Placental epithelial cell (primary cell): ENCODE results near the gene TRMT1. TPM values are rescaled to one million over a fixed set of nuclear protein-coding genes. Genes with fewer than 3 reads are reported as not detected.

Source experiments
- total RNA-seq: library from RNA; depleted of rRNA; stranded (reverse); fragments of >200 nt; gene quantifications from 2 replicates; pipeline ENCODE4 v1.2.3, GENCODE V29; 2012

TRMT1 gene
- total RNA-seq = 22.8 and 34.9 TPM in 2 replicates

DNA sequence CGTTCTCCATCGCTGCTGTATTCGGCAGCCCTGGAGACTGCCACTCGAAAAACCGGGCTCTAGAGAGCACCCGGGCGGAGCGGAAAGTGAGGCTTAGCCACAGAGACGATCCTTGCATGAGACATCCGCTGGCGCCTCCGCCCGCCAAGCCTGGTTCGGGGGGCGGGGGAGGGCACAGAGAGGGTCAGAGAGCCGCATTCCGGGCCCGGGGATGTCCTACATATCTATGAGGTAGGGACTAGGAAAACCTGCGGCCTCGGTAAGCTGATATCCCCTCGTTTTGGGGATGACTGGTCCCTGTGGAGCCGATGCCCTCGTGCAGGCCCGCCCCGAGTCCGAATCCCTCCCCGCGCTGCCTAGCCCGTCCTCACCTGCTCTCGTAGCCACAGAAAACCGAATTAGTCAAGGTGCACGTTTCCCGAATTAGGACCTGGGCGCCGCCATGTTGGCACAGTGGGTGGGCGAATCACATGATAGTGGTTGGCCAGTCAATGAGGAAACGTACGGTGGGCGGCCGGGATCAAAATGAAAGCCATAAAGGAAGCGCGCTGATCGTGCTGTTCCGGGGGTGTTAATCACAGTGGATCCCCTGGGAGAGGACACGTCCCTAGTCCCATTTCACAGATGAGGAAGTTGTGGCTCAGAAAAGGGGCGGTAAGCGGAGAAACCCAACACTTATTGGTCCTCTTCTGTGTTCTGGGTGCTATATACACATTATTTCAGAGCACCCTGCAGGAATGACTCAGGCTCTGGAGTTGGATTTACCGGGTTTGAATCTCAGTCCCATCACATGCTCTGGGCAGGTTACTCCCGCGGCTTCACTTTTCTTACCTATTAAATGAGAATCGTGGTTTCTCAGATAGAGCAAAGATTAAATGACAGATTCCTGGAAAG lies at the start of gene TRMT1:
Gene TRMT1 (minus strand): TSS at position 459 of the 894 bp plus-strand sequence. CDS start 341 bp downstream, at position 118.

DNA sequence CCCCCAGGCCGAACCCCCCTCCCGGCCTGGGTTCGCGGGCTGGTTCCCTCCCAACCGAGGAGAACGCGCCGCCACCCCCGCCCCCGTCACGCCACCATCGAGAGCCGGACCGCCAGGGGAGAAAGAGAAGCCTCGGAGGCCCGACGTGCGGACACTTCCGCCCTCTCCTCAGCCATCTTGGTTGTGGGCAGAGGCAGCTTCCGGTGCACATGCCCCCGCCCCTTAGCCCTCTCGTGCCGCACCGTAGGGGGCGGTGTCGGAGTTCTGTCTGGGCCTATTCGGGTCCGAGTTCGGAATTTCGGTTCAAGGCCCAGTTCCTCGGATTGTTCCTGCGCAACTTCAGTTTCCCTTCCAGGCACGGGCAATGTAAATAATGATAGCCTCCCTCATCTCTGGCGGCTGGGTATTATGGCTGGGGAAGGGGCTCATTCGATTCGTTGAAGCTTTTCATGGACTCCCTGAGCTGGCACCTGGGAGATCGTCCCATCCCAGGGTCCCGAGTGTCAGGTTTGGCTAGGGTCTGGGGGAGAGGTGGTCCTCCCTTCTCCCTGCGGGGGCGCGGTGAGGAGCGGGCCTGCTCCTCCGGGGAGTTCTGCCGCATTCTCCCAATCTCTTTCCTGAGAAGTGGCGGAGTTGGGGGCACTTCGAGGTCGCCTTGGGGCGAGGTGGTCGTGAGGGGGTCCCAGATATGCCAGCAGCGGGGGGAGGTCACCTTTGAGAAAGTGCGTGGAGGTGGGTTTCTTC lies 33.8 kb upstream of the TRMT1 start, which contains the start of the genes IER2 and STX10:
Gene IER2 (plus strand): TSS at position 225 of the 744 bp plus-strand sequence. CDS start 2,776 bp downstream, outside the sequence.
Gene STX10 (minus strand): TSS at position 189 of the 744 bp plus-strand sequence. CDS start 202 bp downstream, outside the sequence.

DNA sequence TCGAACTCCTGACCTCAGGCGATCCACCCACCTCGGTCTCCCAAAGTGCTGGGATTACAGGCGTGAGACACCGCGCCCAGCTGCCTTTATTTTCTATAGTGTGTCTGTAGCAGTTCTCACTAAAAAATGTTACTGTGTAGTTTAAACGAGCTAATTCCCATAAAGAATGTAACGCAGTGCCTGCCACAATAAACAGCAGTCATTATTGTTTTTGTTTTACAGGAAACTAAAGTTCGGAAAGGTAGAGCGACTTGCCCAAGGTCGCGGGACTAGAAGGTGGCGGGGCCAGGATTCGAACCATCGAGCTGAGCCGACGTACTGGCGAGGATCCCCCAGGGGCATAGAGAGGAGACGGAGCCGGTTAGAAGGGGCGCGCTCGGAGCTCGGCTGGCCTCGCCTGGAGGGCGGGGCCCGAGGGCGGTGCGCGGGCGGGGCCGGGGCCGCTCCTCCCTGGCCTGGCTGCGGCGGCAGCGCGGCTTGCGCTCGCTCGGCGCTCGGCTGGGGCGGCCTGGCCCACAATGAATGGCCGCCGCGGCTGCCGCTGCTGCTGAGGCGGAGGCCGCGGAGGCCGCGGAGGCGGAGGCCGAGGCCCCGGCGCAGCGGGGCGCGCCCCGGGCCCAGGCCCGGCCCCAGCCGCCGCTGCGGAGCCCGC lies 1.4 kb upstream of the TRMT1 start, which contains the start of gene NACC1:
Gene NACC1 (plus strand): TSS at position 493 of the 652 bp plus-strand sequence. CDS start 16,944 bp downstream, outside the sequence.

DNA sequence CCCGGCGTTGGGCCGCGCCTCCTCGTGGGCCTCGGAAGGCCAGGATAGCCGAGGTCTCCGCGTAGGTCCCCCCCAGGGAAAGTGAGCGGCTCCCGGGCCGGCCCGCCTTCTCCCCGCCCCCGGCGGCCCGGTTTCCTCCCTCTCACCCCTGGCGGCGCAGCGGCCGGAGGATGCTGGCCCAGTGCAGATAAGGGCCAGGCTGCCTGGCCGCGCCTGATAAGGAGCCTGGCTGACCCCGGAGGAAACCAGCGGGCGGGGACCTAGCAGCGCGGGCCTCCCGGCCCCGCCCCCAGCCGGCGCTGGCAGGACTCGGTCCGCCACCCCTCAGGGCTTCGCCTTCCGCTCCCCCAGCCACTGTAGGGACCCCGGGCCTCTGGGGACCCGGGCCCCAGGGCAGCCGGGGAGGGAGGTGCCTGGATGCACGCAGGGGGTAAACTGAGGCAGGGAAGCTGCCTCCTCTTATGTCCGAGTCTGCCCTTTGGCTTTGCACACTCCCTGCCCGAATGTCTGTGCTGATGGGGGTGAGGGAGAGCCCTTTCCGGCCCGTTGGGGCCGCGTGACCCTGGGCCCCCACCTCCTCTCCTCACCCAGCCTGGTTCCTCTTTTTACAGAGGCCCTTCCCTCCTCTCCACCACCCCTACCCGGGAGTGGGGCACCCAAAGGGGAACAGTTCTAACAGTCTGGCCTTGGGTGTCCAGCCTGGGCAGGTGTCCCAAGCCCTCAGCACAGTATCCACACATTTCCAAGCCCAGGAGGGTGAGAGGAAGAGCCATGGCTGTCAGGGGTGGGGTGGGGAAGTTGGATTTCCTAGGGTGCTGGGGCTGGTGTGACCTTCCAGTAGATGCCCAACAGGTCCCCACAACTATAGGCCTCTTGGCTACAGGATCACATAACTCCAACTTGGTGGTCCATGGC lies 13.6 kb downstream of the TRMT1 start, which contains the start of gene LYL1:
Gene LYL1 (minus strand): TSS at position 193 of the 915 bp plus-strand sequence. CDS start 1,687 bp downstream, outside the sequence.

Other genes with a start within 250 kb of the TRMT1 start
- 28.7 and 30.7 TPM in 2 replicates for gene DNASE2, start 235.3 kb downstream of the TRMT1 start, total RNA-seq
- not detected in 2 replicates for gene KLF1, start 229.5 kb downstream of the TRMT1 start, total RNA-seq
- gene GCDH, start 225.6 kb downstream of the TRMT1 start, total RNA-seq = 17.7 and 42.1 TPM in 2 replicates
- gene SYCE2, start 197.4 kb downstream of the TRMT1 start, total RNA-seq = 0.39 TPM in 1 of 2 replicates, not detected in the other
- gene FARSA, start 183.0 kb downstream of the TRMT1 start, total RNA-seq = 47.1 and 54.3 TPM in 2 replicates
- gene CALR, start 178.1 kb downstream of the TRMT1 start, total RNA-seq = 1,956 and 2,934 TPM in 2 replicates
- gene RAD23A, start 170.9 kb downstream of the TRMT1 start, total RNA-seq = 61.2 and 89.9 TPM in 2 replicates
- 13.0 and 18.3 TPM in 2 replicates for gene GADD45GIP1, start 159.5 kb downstream of the TRMT1 start, total RNA-seq
- 0.11 TPM in 1 of 2 replicates, not detected in the other for gene DAND5, start 147.2 kb downstream of the TRMT1 start, total RNA-seq
- 2.6 and 5.9 TPM in 2 replicates for gene NFIX, start 121.3 kb downstream of the TRMT1 start, total RNA-seq
- gene LYL1, start 13.9 kb downstream of the TRMT1 start, total RNA-seq = 3.1 and 3.5 TPM in 2 replicates
- 58.1 and 69.6 TPM in 2 replicates for gene NACC1, start 1.5 kb upstream of the TRMT1 start, total RNA-seq
- gene STX10, start 33.6 kb upstream of the TRMT1 start, total RNA-seq = 51.0 and 62.9 TPM in 2 replicates
- 38.8 and 55.7 TPM in 2 replicates for gene IER2, start 33.7 kb upstream of the TRMT1 start, total RNA-seq